IMR-90 (cell line): Measurements from ENCODE around the gene ART4. TPM values are rescaled to one million over a fixed set of nuclear protein-coding genes. Genes with fewer than 3 reads are reported as not detected.

ENCODE experiments used
- ATAC-seq: fragments of 200-7000 bp; cut with Tn5 transposase; 2 replicates; pipeline ENCODE4 v1.9.1; 2020; ENCODE audit warnings: low read depth, mild to moderate bottlenecking, moderate library complexity
- BruUV-seq: library from RNA; stranded (reverse); fragments of 400-500 nt; replicated peaks from 2 replicates; lab custom pipeline; 2021; lab: Mats Ljungman, UMichigan
- CTCF ChIA-PET: fragments of 300-600 bp; formaldehyde crosslinking; extraction: SDS; loops from one replicate; lab custom pipeline; 2021; ENCODE audit warnings: antibody characterized with exemption; lab: Yijun Ruan, JAX
- POLR2A ChIA-PET: fragments of 300-600 bp; sonication (Branson Sonifier 250); formaldehyde crosslinking; loops from one replicate; lab custom pipeline; 2022; ENCODE audit warnings: antibody characterized with exemption; ENCODE audit not compliant: unreplicated experiment; lab: Charles Lee
- DNase-seq: peaks from one replicate; pipeline ENCODE4 v3.0.0; 2013
- H2AFZ ChIP-seq: replicated peaks from 2 replicates; pipeline ENCODE3; 2013; ENCODE audit warnings: low read length, mild to moderate bottlenecking; ENCODE audit not compliant: poor library complexity
- H2AK5ac ChIP-seq: 2 replicates; pipeline ENCODE4 v1.6.1; 2013; ENCODE audit warnings: low read depth, low read length, inconsistent platforms
- H2AK9ac ChIP-seq: replicated peaks from 2 replicates; pipeline ENCODE3; 2013; ENCODE audit warnings: mild to moderate bottlenecking, low read depth, low read length, moderate library complexity; ENCODE audit not compliant: poor library complexity
- H2BK120ac ChIP-seq: 2 replicates; pipeline ENCODE4 v1.6.1; 2013; ENCODE audit warnings: low read depth, low read length, inconsistent platforms
- H2BK15ac ChIP-seq: 3 replicates; pipeline ENCODE4 v1.6.1; 2013; ENCODE audit warnings: low read depth, low read length, inconsistent platforms
- H2BK20ac ChIP-seq: 2 replicates; pipeline ENCODE4 v1.6.1; 2013; ENCODE audit warnings: low read depth, mild to moderate bottlenecking, inconsistent platforms, low read length, moderate library complexity
- H2BK5ac ChIP-seq: 2 replicates; pipeline ENCODE4 v1.6.1; 2013; ENCODE audit warnings: mild to moderate bottlenecking, low read depth, low read length, inconsistent platforms; ENCODE audit not compliant: poor library complexity, severe bottlenecking
- H3K14ac ChIP-seq: replicated peaks from 2 replicates; pipeline ENCODE4 v1.6.1; 2013; ENCODE audit warnings: low read depth, low read length, inconsistent platforms
- H3K18ac ChIP-seq: 2 replicates; pipeline ENCODE4 v1.6.1; 2013; ENCODE audit warnings: low read depth, low read length, control low read depth
- H3K23ac ChIP-seq: 2 replicates; pipeline ENCODE4 v1.6.1; 2013; ENCODE audit warnings: low read depth, low read length, inconsistent platforms
- H3K27ac ChIP-seq: 2 replicates; pipeline ENCODE4 v1.5.1; 2013; ENCODE audit warnings: mild to moderate bottlenecking, control low read depth, low read length; ENCODE audit not compliant: insufficient read depth
- H3K27me3 ChIP-seq: 2 replicates; pipeline ENCODE4 v1.6.1; 2013; ENCODE audit warnings: low read length; ENCODE audit not compliant: control insufficient read depth, insufficient read depth
- H3K36me3 ChIP-seq: 2 replicates; pipeline ENCODE4 v1.6.1; 2013; ENCODE audit warnings: low read length, mixed read lengths; ENCODE audit not compliant: control insufficient read depth, insufficient read depth
- H3K4ac ChIP-seq: 2 replicates; pipeline ENCODE4 v1.6.1; 2013; ENCODE audit warnings: low read depth, low read length, inconsistent platforms
- H3K4me1 ChIP-seq: 2 replicates; pipeline ENCODE4 v1.6.1; 2013; ENCODE audit warnings: low read length, mixed read lengths; ENCODE audit not compliant: control insufficient read depth, insufficient read depth
- H3K4me2 ChIP-seq: 2 replicates; pipeline ENCODE4 v1.6.1; 2013; ENCODE audit warnings: low read depth, mild to moderate bottlenecking, control low read depth, low read length, moderate library complexity
- H3K4me3 ChIP-seq: 2 replicates; pipeline ENCODE4 v1.5.1; 2013; ENCODE audit warnings: low read depth, mild to moderate bottlenecking, control low read depth, low read length, moderate library complexity; ENCODE audit not compliant: insufficient read depth
- H3K56ac ChIP-seq: 2 replicates; pipeline ENCODE4 v1.6.1; 2013; ENCODE audit warnings: low read length, inconsistent platforms; ENCODE audit not compliant: insufficient read depth; ENCODE audit errors: extremely low read depth
- H3K79me1 ChIP-seq, 2 experiments: 2 replicates each; pipeline ENCODE4 v1.6.1; 2013; ENCODE audit warnings: low read length in 2 of 2, inconsistent platforms in 1 of 2, low read depth in 1 of 2
- H3K9ac ChIP-seq: 2 replicates; pipeline ENCODE4 v1.6.1; 2013; ENCODE audit warnings: low read depth, low read length, control low read depth
- H3K9me1 ChIP-seq: 2 replicates; pipeline ENCODE4 v1.6.1; 2013; ENCODE audit warnings: low read length, inconsistent platforms; ENCODE audit not compliant: insufficient read depth
- H3K9me3 ChIP-seq: 2 replicates; pipeline ENCODE4 v1.6.1; 2013; ENCODE audit warnings: low read length; ENCODE audit not compliant: control insufficient read depth, insufficient read depth
- H4K20me1 ChIP-seq: 2 replicates; pipeline ENCODE4 v1.6.1; 2013; ENCODE audit warnings: low read length, inconsistent platforms; ENCODE audit not compliant: insufficient read depth
- H4K5ac ChIP-seq: 2 replicates; pipeline ENCODE4 v1.6.1; 2013; ENCODE audit warnings: mild to moderate bottlenecking, low read depth, low read length, control low read depth
- H4K8ac ChIP-seq, 2 experiments: 2 replicates each; pipeline ENCODE4 v1.6.1; 2013; ENCODE audit warnings: low read depth in 2 of 2, low read length in 2 of 2, control low read depth in 1 of 2, inconsistent platforms in 1 of 2
- H4K91ac ChIP-seq: 2 replicates; pipeline ENCODE4 v1.6.1; 2013; ENCODE audit warnings: low read depth, low read length, inconsistent platforms; ENCODE audit not compliant: insufficient read depth
- BHLHE40 ChIP-seq: fragments of 150-350 bp; IDR thresholded peaks from 2 replicates; pipeline ENCODE4 v1.6.1; 2016; ENCODE audit warnings: mild to moderate bottlenecking, low read depth, low read length
- CEBPB ChIP-seq: IDR thresholded peaks from 2 replicates; pipeline ENCODE4 v1.6.1; 2012; ENCODE audit warnings: low read depth, low read length, improper control_type of control experiment
- CHD1 ChIP-seq: IDR thresholded peaks from 2 replicates; pipeline ENCODE4 v1.6.1; 2012; ENCODE audit warnings: low read depth, low read length, improper control_type of control experiment
- FOS ChIP-seq: fragments of 150-350 bp; IDR thresholded peaks from 2 replicates; pipeline ENCODE4 v1.6.1; 2016; ENCODE audit warnings: low read depth, low read length
- MAZ ChIP-seq: IDR thresholded peaks from 2 replicates; pipeline ENCODE4 v1.6.1; 2012; ENCODE audit warnings: low read depth, mild to moderate bottlenecking, low read length, improper control_type of control experiment, moderate library complexity, borderline replicate concordance
- MXI1 ChIP-seq: IDR thresholded peaks from 2 replicates; pipeline ENCODE4 v1.6.1; 2012; ENCODE audit warnings: low read depth, mild to moderate bottlenecking, low read length, moderate library complexity, borderline replicate concordance
- NFE2L2 ChIP-seq: fragments of 150-350 bp; IDR thresholded peaks from 2 replicates; pipeline ENCODE4 v1.6.1; 2016; ENCODE audit warnings: low read depth, mild to moderate bottlenecking, low read length
- POLR2A ChIP-seq: IDR thresholded peaks from 2 replicates; pipeline ENCODE4 v1.6.1; 2012; ENCODE audit warnings: mild to moderate bottlenecking, low read depth, low read length
- RCOR1 ChIP-seq: IDR thresholded peaks from 2 replicates; pipeline ENCODE4 v1.6.1; 2012; ENCODE audit warnings: mild to moderate bottlenecking, low read length, improper control_type of control experiment; ENCODE audit not compliant: insufficient replicate concordance
- RFX5 ChIP-seq: IDR thresholded peaks from 2 replicates; pipeline ENCODE4 v1.8.0; 2012; ENCODE audit warnings: low read depth, mild to moderate bottlenecking, low read length, moderate library complexity
- SMC3 ChIP-seq: fragments of 150-350 bp; IDR thresholded peaks from 2 replicates; pipeline ENCODE4 v1.6.1; 2016; ENCODE audit warnings: low read depth, mild to moderate bottlenecking, antibody characterized with exemption, low read length, moderate library complexity
- WGBS, 2 experiments: methylation state at CpG; one replicate each; pipeline versions ENCODE4 v1.1.5 to v1.1.7; 2013; ENCODE audit warnings: missing lambda C conversion rate in 2 of 2; ENCODE audit not compliant: insufficient read length in 1 of 2; ENCODE audit errors: extremely low coverage in 2 of 2; 5-methylcytosine and 5-hydroxymethylcytosine counted together
- dilution Hi-C: fragments of 300-500 bp; cut with HindIII; formaldehyde crosslinking; loops from one replicate; pipeline ENCODE4 v1.14.3; 2018; ENCODE audit warnings: low sequenced_read_pairs; ENCODE audit not compliant: unreplicated experiment
- in situ Hi-C: fragments of 300-500 bp; cut with MboI; formaldehyde crosslinking; loops from 3 replicates; pipeline ENCODE4 v1.14.3; 2019; ENCODE audit warnings: low sequenced_read_pairs, inconsistent platforms, mixed read lengths
- intact Hi-C: fragments of 100-400 bp; cut with micrococcal nuclease; formaldehyde crosslinking; loops from 2 replicates; pipeline ENCODE4 v1.10.0; 2022
- polyA plus RNA-seq, 3 experiments: library from polyadenylated mRNA; depleted of rRNA; stranded (reverse); fragments of >200 nt; gene quantifications; 2 replicates each; pipeline ENCODE4 v1.2.3, GENCODE V29; 2012; ENCODE audit warnings: low replicate concordance in 1 of 3
- total RNA-seq: library from RNA; depleted of rRNA; stranded (reverse); fragments of >200 nt; gene quantifications from 2 replicates; pipeline ENCODE4 v1.2.3, GENCODE V29; 2012
- TF ChIP-seq, protein P1 (sequence below): conservative IDR thresholded peaks from 2 replicates; pipeline ENCODE4 v1.5.1; 2012; ENCODE audit warnings: mild to moderate bottlenecking, low read depth, low read length, improper control_type of control experiment
- TF ChIP-seq, protein P2 (sequence below): fragments of 150-350 bp; IDR thresholded peaks from 2 replicates; pipeline ENCODE4 v1.6.1; 2017; ENCODE audit warnings: mild to moderate bottlenecking, antibody characterized with exemption, low read length, low read depth

Gene ART4
- total and polyA plus RNA-seq, 2 of the 4 experiments (the other 2 are of a cell fraction), result not detected

DNA sequence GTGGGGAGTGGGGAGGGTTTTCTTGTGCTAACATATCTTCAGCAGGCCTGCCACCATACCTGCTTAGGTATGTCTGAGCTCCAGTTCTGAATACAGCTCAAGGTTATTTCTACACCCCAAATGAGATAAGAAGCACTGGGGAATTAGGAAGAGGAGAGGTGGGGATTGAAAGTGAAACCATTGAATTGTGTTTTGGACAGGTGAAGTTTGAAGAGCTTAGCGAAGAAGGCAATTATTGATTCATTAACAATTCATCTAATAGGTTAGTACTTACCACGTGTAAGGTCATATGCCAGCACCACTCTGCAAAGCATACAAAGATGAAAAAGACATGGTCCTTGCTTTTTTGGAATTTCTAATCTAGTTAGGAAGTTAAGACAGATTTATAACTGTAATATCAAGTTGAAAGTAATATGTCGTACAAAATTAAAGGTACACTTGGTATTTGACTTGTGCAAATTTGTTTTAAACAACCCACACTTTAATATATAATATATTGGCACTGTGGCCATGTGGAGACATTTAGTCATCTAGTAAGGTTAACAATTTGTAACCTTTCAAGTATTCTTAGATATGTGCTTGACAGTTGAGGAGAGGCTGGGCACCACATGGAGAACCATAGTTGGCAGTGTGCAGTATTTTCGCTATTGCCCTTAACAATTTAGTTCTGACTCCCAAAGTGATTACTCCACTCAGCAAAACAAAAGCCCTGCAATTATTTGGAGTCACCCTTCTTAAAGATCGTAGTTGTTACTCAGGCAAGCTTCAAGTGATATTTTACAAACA lies 33.0 kb downstream of the ART4 start:
- in situ Hi-C loops, result no loop called here
- POLR2A ChIA-PET, result no interaction called here
- no TSS peak for BruUV-seq

More for the DNA sequence above, 33.0 kb downstream of the ART4 start:
- H3K9ac ChIP-seq, result no peak overlapping the region
- H2BK20ac ChIP-seq, result no peak overlapping the region
- H3K14ac ChIP-seq, result no peak overlapping the region
- no peak overlapping the region for H3K56ac ChIP-seq
- H2AK9ac ChIP-seq, result no peak overlapping the region
- WGBS, 2 experiments, result 50% methylated on average over 1 of the region's 5 CpGs; no CpG with 5 or more reads in 1 of the 2 experiments
- no peak overlapping the region for H3K23ac ChIP-seq
- no peak for DNase-seq
- no peak overlapping the region for H4K8ac ChIP-seq
- H3K36me3 ChIP-seq, result no peaks in the 10 kb centered on the region
- ATAC-seq, result no peak
- H2AK5ac ChIP-seq, result no peak overlapping the region
- no peaks in the 10 kb centered on the region for H3K9me3 ChIP-seq
- no peak overlapping the region for H3K4ac ChIP-seq
- H3K79me1 ChIP-seq, result no peaks in the 10 kb centered on the region
- no peak overlapping the region for H2BK5ac ChIP-seq
- intact Hi-C loops, result no loop called here
- H3K9me1 ChIP-seq, result no peaks in the 10 kb centered on the region
- no peak overlapping the region for H3K18ac ChIP-seq
- TF ChIP-seq SMC3 (no peak), NFE2L2 (no peak), MAZ (no peak), RFX5 (no peak), BHLHE40 (no peak), MXI1 (no peak), POLR2A (no peak), CHD1 (no peak), FOS (no peak), RCOR1 (no peak), CEBPB (no peak)
- TF ChIP-seq, protein P1, sequence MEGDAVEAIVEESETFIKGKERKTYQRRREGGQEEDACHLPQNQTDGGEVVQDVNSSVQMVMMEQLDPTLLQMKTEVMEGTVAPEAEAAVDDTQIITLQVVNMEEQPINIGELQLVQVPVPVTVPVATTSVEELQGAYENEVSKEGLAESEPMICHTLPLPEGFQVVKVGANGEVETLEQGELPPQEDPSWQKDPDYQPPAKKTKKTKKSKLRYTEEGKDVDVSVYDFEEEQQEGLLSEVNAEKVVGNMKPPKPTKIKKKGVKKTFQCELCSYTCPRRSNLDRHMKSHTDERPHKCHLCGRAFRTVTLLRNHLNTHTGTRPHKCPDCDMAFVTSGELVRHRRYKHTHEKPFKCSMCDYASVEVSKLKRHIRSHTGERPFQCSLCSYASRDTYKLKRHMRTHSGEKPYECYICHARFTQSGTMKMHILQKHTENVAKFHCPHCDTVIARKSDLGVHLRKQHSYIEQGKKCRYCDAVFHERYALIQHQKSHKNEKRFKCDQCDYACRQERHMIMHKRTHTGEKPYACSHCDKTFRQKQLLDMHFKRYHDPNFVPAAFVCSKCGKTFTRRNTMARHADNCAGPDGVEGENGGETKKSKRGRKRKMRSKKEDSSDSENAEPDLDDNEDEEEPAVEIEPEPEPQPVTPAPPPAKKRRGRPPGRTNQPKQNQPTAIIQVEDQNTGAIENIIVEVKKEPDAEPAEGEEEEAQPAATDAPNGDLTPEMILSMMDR, result no peak
- TF ChIP-seq, protein P2, sequence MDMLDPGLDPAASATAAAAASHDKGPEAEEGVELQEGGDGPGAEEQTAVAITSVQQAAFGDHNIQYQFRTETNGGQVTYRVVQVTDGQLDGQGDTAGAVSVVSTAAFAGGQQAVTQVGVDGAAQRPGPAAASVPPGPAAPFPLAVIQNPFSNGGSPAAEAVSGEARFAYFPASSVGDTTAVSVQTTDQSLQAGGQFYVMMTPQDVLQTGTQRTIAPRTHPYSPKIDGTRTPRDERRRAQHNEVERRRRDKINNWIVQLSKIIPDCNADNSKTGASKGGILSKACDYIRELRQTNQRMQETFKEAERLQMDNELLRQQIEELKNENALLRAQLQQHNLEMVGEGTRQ, result no peak
- no peak overlapping the region for H2AFZ ChIP-seq
- H4K5ac ChIP-seq, result no peak overlapping the region
- H3K27ac ChIP-seq, result no peak overlapping the region
- H3K4me2 ChIP-seq, result no peak overlapping the region
- H2BK15ac ChIP-seq, result no peak overlapping the region
- no peaks in the 10 kb centered on the region for H4K20me1 ChIP-seq
- H3K4me3 ChIP-seq, result no peak overlapping the region
- no peak overlapping the region for H2BK120ac ChIP-seq
- dilution Hi-C loops, result no loop called here
- H3K27me3 ChIP-seq, result peaks cover 2% of the 10 kb centered on the region; the same call in 1 of the 2 replicates
- H4K91ac ChIP-seq, result no peak overlapping the region
- no peaks in the 10 kb centered on the region for H3K4me1 ChIP-seq
- CTCF ChIA-PET, result interaction anchor here (0.7 to 2.3 kb wide), 8 partner anchors 12 to 411 kb away, joined by 3 to 7 read pairs (median 4); partner anchors contain the start of gene RERG
